HG03066 (cell line): Measurements from ENCODE around the gene SEMA5A.

Source experiments
- ATAC-seq: cut with Tn5 transposase; IDR thresholded peaks from one replicate; pipeline ENCODE4 v1.9.1; 2021; ENCODE audit warnings: low read depth; ENCODE audit not compliant: unreplicated experiment

The SEMA5A gene

DNA sequence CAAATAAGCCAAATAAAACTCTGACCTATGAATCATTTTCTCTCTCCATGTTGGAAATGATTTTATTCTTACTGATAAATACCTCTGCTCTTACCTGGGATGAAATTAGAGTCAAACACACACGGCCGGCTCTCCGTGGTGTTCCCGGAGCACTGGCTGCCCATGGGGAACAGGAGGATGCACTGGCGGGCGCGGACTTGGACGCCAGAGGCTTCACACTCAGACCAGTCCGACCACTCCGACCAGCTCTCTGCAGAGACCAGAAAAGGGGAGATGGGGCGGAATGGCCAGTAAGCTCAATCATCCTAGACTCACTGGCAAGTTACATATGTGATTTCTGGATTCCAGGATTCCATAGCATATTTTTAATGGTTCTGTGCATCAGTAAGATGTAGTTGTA is 494.1 kb downstream of the SEMA5A start:
- ATAC-seq, result no peak

DNA sequence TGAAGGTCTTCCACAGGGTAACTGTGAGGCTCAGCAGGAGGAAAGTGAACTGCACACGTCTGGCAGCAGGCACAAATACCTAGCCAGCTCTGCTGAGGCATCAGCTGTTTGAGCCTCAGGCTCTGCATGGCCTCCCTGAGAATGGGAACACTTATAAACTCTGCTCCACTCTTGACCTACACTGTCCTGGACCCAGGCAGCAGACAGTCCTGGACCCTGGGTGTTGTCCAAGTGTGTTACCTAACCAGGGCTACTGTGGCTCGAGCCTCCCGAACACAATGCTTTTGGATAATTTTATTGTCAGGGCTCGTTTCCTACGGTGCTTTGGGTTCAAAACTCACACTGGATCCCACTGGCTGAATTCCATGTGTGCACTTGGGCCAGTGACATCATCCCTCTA is 497.9 kb downstream of the SEMA5A start:
- no peak for ATAC-seq

DNA sequence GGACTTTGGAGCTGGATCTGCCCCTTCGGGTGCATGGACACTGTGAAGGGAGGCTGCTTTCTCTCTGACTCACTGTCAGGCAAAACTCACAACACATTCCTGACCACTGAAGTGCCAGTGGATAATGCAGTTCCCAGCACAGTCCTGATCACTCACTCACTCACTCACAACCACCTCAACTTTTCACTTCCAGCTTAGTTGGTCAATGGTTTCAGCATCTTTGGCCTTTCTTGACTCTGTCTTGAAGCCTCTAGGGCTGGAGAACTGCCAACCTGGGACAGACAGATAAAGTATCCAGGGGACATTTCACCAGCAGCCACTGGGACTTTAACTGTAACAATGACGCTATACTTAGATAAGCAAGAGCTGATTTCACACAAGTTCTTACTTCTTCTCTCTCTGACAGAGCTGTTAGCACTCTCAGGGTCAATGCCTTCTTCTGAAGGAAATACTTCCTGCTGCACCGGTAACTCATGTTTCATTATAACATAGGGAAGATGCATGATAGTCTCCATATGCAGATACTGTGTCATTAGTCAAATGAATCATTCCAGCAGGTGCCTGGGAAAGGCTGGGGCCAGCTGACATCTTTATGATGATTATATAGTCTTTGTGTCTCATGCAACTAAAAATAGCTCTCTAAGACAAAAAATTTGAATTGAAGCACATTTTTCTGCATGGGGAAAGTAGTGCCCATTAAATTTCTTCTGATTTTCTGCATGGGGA is 499.0 kb downstream of the SEMA5A start:
- ATAC-seq, result no peak

DNA sequence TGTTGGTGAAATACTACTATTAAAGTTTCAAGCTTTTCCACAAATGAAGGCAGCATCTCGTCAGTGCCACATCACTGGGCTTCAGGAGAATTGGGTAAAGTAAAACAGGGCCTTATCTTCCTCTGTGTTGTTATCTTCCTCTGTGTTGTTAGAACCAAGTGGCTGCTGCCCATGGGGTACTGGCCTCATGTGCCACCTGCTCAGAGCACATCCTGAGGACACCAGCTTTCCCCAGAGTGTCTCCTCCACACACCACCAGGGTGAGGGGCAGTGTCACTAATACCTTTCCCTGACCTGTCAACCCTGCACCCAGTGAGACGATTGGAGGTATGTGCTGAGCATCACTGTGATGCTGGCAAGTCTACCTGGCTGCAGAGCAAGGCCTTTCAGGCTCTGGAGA is 499.9 kb downstream of the SEMA5A start:
- ATAC-seq, result no peak

DNA sequence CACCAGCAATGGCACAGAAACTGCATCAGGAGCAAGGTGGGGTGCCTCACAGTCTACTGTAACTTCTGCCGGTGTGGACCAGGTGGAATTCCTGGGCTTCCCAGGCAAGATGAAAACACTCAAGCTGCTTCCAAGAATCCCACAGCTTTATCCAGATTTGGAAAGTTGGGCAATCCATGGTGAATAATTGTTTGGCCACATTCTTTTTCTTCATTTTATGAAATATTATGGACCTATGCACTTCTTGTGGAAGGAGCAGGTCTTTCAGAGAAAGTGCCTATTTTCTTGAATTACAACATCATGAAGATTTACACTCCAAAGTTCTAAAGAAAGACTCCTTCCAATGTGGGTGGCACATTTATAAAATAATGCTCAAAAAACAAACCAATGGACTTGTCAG is 503.6 kb downstream of the SEMA5A start:
- no peak for ATAC-seq

DNA sequence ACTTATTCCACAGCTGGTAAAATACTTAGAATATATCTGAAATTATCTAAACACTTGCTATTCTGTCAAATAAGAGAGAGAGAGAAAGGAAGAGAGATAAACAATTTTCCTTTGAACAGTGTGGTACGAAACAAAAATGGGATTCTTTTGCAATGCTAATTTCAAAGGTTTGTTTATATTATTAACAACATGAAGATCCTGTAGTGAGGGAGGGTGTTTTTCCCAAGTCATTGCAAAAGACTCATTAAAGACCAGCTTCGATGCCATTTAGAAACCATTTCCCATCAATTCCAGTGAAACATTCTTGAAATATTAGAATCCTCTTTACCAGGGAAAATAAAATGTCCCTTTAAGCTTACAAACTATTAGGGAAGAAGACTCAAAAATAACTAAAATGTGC is 505.4 kb downstream of the SEMA5A start:
- no peak for ATAC-seq

DNA sequence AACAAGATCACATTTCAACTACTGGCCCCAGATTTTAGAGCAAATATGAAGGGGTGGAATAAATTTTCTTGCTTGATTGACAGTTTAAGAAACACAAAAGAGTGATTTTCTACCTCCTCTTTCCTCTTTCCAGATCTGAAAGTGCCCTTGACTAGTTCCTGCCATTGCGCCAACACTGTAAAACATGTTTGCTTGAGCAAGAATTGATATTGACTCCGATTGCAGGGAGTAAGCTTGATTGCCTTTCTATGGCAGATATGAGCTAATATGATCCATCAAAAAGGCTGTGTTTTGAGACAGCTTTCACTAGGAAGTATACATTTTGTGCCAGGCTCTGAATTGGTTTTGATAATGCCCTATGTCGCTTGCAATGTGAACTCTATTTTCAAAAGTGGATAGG is 508.8 kb downstream of the SEMA5A start:
- no peak for ATAC-seq

GRCh38 chr5:9035346-9035745 is 510.5 kb downstream of the SEMA5A start:
- no peak for ATAC-seq

- no peak for ATAC-seq
Observed at GRCh38 chr5:9034649-9035048, 511.2 kb downstream of the SEMA5A start.

DNA sequence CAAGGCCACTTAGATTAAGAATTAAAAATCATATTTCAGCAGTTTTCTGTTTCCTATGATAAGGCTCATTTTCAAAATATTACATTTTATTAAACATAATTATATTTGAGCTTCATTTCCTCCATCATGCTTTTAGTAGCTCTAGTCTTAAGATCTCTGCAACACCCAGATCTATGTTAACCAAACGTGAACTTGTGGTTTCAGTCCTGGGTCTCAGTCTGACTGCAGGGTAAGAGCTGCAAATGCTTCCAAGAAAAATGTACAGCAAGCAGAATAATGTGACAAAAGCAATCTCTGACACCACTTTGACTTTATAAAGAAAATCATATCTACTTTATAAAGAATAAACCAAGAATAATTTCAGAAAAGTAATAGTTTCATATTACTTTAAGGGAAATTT is 512.4 kb downstream of the SEMA5A start:
- no peak for ATAC-seq

GRCh38 chr5:9025942-9026341 is 519.9 kb downstream of the SEMA5A start:
- no peak for ATAC-seq

DNA sequence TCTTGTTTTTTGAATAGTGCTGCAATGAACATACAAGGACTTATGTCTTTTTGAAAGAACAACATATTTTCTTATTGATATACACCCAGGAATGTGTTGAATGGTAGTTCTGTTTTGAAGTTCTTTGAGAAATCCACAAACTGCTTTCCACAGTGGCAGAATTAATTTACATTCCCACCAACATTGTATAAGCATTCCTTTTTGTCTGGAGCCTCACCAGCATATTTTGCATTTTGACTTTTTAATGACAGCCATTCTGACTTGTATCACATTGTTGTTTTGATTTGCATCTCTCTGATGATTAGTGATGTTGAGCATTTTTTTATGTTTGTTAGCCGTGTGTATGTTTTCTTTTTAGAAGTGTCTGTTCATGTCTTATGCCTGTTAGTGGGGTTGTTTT is 524.9 kb downstream of the SEMA5A start:
- no peak for ATAC-seq

GRCh38 chr5:9015937-9016270 is 530.0 kb downstream of the SEMA5A start:
- no peak for ATAC-seq

DNA sequence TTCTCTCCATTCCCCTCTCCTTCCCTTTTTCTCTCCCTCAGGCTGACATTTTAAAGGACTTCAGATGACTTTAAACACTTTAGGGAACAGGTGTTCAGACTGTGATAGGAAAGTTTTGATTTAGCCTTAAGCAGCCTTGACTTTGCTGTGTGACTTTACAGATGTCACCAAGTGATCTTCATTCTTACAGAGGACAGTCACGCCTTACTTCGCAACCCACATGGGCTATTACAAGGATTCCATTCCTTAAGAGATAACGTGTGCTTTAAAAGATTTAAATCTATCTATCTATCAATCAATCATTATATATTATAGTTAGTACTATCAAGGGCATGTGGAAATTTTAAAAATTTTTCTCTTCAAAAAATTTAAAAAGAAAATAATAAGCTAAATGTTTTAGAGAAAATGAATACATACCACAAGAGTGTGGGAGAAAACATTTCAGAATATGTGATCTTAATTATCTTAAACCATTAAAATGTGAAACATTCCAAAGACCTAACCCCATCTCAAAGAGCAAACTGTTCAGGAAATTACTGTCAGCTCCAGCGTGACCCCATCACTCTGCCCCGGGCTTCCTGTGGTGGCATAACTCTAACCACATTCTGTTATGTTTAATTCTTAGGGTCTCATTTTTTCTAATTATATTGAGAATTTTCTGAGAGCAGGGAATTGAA is 530.5 kb downstream of the SEMA5A start:
- no peak for ATAC-seq

GRCh38 chr5:9013147-9013546 is 532.7 kb downstream of the SEMA5A start:
- no peak for ATAC-seq

- ATAC-seq, result no peak
Observed at GRCh38 chr5:9009931-9010651, 535.8 kb downstream of the SEMA5A start.

- no peak for ATAC-seq
Observed at GRCh38 chr5:8997542-8998070, 548.3 kb downstream of the SEMA5A start.

DNA sequence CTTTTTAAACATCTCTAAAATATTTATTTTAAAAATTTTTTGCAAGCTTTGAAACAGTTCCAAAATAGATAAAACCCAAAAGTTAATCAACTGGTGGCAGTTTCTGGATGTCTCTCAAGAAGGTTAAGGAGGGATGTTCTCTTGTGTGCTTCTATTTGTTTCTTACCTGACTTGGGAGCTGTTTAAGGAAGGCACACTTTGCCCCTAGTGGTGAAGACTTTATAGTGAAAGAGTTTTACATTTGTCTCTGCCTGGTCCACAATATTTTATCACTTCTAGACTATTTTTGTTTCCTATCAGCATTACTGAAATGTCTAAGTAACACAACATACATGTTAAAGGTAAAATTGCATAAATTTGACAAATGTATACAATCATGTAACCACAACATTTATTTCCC is 552.8 kb downstream of the SEMA5A start:
- ATAC-seq, result no peak
